HG02884 (cell line): Measurements from ENCODE around the gene APEH.

Experiments
- ATAC-seq: cut with Tn5 transposase; IDR thresholded peaks from one replicate; pipeline ENCODE4 v1.9.1; 2021; ENCODE audit warnings: mild to moderate bottlenecking, moderate library complexity; ENCODE audit not compliant: unreplicated experiment

The APEH gene

DNA sequence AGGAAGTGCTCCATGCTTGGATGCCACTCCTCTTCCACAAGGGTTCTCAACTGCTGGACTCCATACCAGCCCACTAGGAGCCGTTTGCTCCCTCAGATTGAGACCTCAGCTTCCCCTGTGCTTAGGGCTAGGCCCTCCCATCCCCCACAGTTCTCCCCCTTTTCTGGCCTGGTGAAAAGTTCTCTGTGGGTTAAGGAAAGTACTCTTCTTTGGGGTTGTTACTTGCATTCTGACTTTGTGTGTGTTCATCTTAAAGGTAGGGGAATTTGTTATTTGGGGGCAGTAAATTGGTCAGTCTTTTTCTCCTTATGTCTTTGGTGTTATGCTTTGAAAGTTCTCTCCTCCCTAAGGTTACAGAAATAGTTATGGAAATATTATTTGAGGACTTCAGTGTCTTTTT is 24.0 kb upstream of the APEH start:
- ATAC-seq, result no peak

DNA sequence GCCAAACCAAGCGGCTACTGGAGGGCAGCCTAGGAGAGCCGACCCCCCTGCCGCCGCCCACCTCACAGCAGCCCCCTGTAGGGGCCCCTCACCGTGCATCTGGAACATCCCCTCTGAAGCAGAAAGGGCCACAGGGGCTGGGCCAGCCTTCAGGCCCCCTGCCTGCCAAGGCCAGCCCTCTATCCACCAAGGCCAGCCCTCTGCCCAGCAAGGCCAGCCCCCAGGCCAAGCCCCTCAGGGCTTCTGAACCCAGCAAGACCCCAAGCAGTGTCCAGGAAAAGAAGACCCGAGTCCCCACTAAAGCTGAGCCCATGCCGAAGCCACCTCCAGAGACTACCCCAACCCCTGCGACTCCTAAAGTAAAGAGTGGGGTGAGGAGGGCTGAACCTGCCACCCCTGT is 23.5 kb upstream of the APEH start:
- ATAC-seq, result no peak

DNA sequence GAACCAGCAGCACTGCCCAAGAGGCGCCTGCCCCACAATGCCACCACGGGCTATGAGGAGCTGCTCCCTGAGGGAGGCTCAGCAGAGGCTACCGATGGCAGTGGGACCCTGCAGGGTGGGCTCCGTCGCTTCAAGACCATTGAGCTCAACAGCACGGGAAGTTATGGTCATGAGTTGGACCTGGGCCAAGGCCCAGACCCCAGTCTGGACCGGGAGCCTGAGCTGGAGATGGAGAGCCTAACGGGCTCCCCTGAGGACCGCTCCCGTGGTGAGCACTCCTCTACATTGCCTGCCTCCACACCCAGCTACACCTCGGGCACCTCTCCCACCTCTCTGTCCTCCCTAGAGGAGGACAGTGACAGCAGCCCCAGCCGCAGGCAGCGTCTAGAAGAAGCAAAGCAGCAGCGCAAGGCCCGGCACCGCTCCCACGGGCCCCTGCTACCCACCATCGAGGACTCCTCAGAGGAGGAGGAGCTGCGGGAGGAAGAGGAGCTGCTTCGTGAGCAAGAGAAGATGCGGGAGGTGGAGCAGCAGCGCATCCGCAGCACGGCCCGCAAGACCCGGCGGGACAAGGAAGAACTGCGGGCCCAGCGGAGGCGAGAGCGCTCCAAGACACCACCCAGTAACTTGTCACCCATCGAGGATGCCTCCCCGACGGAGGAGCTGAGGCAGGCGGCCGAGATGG is 21.8 kb upstream of the APEH start:
- no peak for ATAC-seq

DNA sequence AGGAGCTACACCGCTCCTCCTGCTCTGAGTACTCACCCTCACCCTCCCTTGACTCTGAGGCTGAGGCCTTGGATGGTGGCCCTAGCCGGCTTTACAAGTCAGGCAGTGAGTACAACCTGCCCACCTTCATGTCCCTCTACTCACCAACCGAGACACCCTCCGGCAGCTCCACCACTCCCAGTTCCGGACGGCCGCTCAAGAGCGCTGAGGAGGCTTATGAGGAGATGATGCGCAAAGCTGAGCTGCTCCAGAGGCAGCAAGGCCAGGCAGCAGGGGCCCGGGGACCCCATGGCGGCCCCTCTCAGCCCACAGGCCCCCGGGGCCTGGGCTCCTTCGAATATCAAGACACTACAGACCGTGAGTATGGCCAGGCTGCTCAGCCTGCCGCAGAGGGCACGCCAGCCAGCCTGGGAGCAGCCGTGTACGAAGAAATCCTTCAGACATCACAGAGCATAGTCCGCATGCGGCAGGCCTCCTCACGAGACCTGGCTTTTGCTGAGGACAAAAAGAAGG is 21.2 kb upstream of the APEH start:
- ATAC-seq, result no peak

DNA sequence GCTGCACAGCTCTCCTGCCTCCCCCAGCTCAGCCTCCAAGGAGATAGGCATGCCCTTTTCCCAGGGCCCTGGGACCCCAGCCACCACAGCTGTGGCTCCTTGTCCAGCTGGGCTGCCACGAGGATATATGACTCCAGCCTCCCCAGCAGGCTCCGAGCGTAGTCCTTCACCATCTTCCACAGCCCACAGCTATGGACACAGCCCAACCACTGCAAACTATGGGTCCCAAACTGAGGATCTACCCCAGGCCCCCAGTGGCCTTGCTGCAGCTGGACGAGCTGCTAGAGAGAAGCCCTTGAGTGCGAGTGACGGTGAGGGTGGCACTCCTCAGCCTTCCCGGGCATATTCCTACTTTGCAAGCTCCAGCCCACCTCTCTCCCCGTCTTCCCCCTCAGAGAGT is 20.5 kb upstream of the APEH start:
- ATAC-seq, result no peak

DNA sequence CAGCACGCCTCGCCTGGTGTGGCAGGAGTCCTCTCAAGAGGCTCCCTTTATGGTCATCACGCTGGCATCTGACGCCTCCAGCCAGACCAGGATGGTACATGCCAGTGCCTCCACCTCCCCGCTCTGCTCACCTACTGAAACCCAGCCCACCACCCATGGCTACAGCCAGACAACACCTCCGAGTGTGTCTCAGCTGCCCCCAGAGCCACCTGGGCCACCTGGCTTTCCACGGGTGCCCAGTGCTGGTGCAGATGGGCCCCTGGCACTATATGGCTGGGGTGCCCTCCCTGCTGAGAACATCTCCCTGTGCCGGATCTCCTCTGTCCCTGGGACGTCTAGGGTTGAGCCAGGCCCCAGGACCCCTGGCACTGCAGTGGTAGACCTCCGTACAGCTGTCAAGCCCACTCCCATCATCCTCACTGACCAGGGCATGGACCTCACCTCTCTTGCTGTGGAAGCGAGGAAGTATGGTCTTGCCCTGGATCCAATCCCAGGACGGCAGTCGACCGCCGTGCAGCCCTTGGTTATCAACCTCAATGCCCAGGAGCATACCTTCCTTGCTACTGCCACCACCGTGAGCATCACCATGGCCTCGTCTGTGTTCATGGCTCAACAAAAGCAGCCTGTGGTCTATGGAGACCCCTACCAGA is 19.9 kb upstream of the APEH start:
- no peak for ATAC-seq

DNA sequence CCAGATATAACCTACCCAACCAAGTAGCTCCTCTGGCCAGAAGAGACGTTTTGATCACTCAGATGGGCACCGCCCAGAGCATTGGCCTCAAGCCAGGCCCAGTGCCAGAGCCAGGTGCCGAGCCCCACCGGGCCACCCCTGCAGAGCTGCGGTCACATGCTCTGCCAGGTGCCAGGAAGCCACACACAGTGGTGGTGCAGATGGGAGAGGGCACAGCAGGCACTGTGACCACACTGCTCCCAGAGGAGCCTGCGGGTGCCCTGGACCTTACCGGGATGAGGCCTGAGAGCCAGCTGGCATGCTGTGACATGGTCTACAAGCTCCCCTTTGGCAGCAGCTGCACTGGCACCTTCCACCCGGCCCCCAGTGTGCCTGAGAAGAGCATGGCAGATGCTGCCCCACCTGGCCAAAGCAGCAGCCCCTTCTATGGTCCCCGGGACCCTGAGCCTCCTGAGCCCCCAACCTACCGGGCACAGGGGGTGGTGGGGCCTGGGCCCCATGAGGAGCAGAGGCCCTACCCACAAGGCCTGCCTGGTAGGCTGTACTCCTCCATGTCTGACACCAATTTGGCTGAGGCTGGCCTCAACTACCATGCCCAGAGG is 19.1 kb upstream of the APEH start:
- no peak for ATAC-seq

DNA sequence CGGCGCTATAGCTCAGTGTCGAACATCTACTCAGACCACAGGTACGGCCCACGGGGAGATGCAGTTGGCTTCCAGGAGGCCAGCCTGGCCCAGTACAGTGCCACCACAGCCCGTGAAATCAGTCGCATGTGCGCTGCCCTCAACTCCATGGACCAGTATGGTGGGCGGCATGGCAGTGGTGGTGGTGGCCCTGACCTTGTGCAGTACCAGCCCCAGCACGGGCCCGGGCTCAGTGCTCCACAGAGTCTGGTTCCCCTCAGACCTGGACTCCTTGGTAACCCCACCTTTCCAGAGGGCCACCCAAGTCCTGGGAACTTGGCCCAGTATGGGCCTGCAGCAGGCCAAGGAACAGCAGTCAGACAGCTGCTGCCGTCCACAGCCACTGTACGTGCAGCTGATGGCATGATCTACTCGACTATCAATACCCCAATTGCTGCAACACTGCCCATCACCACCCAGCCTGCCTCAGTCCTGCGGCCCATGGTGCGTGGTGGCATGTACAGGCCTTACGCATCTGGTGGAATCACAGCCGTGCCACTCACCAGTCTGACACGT is 18.3 kb upstream of the APEH start:
- ATAC-seq, result no peak

DNA sequence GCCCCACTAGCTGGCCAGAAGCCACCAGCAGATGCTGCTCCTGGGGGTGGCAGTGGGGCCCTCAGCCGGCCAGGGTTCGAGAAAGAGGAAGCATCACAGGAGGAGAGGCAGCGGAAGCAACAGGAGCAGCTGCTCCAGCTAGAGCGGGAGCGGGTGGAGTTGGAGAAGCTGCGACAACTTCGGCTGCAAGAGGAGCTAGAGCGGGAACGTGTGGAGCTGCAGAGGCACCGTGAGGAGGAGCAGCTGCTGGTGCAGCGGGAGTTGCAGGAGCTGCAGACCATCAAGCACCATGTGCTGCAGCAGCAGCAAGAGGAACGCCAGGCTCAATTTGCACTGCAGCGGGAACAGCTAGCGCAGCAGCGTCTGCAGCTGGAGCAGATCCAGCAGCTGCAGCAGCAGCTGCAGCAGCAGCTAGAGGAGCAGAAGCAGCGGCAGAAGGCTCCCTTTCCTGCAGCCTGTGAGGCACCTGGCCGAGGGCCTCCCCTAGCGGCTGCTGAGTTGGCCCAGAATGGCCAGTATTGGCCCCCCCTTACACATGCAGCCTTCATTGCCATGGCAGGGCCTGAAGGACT is 17.5 kb upstream of the APEH start:
- no peak for ATAC-seq

DNA sequence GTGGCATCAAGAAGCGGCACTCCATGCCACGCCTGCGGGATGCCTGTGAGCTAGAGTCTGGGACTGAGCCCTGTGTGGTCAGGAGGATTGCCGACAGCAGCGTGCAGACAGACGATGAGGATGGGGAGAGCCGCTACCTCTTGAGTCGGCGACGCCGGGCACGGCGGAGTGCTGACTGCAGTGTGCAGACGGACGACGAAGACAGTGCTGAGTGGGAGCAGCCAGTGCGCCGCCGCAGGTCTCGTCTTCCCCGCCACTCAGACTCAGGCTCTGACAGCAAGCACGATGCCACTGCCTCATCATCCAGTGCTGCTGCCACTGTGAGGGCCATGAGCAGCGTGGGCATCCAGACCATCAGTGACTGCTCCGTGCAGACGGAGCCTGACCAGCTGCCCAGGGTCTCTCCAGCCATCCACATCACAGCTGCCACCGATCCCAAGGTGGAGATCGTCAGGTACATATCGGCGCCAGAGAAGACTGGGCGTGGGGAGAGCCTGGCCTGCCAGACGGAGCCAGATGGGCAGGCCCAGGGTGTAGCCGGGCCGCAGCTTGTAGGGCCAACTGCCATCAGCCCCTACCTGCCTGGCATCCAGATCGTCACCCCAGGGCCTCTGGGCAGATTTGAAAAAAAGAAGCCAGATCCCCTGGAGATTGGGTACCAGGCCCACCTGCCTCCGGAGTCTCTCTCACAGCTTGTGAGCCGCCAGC is 16.8 kb upstream of the APEH start:
- no peak for ATAC-seq

DNA sequence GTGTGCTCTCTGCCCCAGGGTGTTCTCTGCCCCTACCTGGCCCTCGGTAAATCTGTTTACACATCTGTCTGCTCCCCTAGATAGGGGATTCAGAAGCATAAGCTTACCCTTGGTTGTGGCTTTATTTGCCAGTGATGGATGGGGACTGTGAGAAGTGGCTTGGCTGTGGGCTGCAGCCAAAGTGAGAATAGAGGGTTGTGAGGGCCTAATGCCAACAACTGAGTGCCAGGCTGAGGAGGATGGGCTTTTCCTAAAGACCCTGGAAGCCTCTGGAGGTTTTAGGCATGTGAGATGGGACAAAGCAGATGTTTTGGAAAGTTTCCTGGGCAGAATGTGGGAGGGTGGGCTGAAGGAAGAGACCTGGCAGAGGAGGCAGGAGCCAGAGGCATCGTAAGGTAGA is 15.4 kb upstream of the APEH start:
- no peak for ATAC-seq

DNA sequence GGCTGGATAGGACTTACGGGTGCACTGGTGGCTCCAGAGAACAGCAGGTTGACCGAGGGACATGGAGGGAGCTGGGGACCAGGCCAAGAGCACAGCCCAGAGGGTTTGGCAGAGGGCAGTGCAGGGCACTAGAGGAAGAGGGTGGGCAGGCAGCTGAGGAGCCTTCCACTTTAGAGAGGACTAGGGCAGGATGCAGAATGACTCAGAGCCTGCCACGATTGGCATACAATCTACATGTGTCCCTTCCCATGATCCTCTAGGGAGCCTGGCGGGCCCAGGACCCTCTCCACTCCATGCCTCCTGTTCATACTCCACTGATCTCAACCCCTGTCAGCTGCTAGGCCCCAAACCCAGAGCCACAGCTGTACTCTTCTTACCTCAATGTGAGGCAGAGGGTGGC is 14.4 kb upstream of the APEH start:
- ATAC-seq, result no peak

DNA sequence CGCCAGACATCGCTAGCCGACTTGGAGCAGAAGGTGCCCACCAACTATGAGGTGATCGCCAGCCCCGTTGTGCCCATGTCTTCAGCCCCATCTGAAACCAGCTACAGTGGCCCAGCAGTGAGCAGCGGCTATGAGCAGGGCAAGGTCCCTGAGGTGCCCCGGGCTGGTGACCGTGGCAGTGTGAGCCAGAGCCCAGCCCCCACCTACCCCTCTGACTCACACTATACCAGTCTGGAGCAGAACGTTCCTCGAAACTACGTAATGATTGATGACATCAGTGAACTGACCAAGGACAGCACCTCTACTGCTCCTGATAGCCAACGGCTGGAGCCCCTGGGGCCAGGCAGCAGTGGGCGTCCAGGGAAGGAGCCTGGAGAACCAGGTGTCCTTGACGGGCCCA is 12.9 kb upstream of the APEH start:
- no peak for ATAC-seq

DNA sequence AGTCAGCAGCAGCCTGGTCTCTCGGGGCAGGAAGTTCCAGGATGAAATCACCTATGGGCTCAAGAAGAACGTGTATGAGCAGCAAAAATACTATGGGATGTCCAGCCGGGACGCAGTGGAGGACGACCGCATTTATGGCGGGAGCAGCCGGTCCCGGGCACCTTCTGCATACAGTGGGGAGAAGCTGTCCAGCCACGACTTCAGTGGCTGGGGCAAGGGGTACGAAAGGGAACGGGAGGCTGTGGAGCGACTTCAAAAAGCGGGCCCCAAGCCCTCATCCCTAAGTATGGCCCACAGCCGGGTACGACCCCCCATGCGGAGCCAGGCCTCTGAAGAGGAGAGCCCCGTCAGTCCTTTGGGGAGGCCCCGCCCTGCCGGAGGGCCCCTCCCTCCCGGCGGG is 12.1 kb upstream of the APEH start:
- ATAC-seq, result no peak

DNA sequence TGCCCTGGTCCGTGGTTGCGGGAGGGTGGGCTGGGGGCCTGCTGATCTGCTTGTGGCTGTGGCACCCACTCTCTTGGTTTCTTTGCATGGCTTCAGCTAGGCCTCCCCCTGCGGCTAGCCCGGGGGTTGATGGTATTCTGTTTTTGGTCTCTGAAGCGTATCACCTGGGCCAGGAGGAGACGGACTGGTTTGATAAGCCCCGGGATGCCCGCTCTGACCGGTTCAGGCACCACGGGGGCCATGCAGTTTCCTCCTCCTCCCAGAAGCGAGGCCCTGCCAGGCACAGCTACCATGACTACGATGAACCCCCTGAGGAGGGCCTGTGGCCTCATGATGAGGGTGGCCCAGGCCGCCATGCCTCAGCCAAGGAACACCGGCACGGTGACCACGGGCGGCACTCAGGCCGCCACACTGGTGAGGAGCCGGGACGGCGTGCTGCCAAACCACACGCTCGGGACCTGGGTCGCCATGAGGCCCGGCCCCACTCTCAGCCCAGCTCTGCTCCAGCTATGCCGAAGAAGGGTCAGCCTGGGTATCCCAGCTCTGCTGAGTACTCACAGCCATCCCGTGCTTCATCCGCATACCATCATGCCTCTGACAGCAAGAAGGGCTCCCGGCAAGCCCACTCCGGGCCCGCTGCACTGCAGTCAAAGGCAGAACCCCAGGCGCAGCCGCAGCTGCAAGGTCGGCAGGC is 11.3 kb upstream of the APEH start:
- no peak for ATAC-seq

DNA sequence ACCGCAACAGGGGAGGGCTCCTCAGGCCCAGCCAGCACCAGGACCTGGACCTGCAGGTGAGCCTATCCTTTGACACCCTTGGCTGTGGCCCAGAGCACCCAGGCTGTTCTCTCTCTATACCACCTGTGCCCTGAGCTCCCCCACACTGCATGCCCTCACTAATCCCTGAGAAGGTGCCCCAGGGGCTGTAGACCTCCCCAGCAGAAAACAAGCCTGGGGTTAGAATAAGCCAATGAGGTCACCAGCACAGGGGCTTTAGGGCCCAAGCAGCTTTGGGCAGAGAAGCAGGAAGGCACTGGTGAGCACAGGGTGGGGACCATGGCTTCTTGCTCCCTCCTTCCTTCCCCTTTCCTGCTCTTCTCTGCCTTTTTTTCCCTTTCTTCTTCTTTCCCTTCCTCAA is 10.3 kb upstream of the APEH start:
- ATAC-seq, result no peak

DNA sequence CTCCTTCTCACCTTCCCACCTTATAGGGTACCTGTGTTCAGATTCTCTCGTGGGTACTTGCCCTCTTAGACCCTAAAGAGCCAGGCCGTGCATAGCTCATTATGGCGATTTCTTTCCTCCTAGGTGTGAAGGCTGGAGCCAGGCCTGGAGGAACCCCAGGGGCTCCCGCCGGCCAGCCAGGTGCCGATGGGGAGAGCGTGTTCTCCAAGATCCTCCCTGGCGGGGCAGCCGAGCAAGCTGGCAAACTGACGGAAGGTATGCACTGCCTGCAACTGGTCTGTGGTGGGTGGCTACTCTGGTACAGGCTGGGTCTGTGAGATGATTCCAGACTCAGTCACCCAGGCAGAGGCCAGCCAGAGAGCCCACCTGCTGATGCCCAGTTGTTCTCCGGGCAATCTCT is 9.9 kb upstream of the APEH start:
- ATAC-seq, result no peak

DNA sequence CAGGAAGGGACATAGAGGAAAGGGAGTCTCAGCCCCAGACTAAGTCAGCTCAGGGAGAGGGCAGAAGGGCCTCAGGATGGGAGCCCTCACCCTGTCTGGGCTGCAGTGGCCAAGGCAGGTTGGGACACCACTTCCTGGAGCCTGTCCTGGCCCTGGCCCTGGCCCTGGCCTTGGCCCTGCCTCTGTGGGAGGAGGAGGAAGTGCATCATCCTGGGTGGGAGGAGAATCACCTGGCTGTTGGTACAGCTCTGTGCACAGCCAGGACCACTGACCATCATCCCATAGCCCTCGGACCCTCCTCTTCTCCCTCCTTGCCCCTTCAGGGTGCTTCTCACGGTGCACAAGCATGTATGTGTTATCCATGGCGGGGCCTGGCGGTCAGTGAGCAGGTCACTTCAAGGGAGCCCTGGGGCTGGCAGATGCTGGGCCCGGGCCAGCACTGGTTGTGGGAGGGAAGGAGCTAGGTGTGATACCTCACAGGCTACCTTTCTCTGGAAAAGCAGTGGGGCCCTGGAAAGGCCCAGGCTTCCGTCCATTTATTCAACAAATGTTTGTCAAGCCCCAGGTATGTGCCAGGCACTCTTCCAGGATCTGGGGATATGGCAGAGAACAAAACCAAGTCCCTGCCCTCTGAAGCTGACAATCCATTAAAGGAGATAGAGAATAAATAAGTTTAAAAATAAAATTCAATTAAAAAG is 8.2 kb upstream of the APEH start:
- ATAC-seq, result no peak

DNA sequence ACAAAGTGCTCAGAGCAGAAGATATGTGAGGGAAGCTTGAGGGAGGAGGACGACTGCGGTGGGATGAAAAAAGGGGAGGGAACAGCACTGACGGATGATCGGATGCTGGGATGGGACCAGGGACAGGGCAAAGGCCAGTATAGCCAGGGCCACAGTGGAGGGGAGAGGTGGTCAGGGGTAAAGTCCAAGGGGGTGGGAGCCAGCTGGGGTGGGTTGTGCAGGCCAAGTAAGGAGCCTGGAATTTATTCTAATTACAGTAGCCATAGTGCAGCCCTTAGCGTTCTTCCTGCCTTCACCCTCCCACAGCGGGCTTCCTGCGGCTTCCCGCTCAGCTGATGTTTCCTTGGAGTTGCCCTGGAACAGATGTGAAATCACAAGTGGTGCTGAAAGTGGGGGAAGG is 7.6 kb upstream of the APEH start:
- no peak for ATAC-seq
